ENCODE results near the gene UNKL.

Gene UNKL, protein sequence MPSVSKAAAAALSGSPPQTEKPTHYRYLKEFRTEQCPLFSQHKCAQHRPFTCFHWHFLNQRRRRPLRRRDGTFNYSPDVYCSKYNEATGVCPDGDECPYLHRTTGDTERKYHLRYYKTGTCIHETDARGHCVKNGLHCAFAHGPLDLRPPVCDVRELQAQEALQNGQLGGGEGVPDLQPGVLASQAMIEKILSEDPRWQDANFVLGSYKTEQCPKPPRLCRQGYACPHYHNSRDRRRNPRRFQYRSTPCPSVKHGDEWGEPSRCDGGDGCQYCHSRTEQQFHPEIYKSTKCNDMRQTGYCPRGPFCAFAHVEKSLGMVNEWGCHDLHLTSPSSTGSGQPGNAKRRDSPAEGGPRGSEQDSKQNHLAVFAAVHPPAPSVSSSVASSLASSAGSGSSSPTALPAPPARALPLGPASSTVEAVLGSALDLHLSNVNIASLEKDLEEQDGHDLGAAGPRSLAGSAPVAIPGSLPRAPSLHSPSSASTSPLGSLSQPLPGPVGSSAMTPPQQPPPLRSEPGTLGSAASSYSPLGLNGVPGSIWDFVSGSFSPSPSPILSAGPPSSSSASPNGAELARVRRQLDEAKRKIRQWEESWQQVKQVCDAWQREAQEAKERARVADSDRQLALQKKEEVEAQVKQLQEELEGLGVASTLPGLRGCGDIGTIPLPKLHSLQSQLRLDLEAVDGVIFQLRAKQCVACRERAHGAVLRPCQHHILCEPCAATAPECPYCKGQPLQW

DNA sequence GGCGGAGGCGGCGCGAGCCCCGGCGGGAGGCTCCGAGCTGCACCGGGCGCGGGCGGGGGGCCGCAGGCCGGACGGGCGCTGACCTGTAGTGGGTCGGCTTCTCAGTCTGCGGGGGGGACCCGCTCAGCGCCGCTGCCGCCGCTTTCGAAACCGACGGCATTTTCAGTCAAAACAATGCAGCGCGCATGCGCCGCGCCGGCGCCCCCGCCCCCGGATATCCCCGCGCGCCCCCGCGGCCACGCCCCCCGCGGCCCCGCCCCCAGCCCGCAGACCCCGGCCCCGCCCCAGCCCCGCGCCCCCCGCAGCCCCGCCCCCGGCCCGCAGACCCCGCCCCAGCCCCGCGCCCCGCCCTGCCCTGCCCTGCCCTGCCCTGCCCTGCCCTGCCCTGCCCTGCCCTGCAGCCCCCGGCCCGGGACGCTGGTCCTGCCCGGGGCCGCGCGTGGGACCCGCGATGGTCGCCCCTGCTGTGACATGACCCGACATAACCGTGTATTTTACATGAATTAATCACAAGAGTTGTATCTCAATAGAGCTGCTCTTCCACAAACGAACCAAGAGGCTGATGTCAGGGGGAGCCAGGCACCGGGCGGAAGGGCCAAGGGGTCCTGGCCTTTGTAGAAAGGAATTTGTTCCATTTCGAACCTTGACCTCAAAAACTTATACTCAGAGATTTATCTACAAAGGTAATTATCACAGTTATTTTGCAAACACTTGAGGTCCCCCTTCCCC, at the start of gene UNKL:
UNKL (minus strand) TSS at position 173 of the 729 bp plus-strand sequence; CDS start at position 160, 13 bp downstream.
- peak; percentile 77 for DNase-seq

DNA sequence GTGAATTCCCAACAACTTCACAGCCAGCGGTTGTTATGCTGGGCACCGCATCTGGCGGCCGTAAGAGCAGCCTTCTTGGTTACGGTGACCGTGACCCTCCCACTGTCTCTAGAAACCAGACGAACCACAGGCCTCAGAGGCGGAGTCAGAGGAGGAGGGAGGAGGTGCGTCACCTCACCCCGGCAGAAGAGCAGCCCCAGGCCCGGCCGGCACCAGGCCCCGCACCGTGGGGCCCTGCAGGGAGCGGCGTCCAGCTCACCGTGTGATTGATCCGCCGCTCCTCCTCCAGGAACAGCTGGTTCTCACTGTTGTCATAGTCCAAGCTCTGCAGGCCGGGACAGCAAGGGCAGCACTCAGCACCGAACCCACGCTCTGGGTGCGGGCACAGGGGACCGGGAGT, 46.6 kb upstream of the UNKL start:
- no peak for DNase-seq

DNA sequence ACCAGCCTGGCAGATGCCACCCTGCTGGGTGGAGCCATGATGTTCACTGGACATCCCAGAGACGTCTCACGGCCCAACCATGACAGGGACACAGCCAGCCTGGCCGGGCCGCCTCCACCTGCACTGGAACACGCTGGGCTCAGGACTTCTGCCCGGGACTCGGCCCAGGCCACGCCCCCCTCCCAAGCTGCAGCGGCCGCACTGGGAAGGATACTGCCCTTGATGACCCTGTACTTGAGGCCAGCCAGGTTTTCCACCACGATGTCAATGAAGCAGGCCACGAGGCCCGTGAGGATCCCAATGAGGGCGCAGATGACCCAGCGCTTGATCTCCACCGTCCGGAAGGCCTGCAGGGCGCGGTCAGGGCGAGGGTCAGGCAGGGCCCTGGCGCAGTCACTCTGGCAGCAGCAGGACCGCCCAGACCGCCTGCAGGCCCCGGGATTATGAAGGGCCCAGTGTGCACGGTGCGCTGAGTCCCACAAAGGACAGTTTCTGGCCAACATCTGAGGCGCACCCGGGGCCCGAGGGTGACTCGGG, 46.2 kb upstream of the UNKL start:
- DNase-seq = no peak

DNA sequence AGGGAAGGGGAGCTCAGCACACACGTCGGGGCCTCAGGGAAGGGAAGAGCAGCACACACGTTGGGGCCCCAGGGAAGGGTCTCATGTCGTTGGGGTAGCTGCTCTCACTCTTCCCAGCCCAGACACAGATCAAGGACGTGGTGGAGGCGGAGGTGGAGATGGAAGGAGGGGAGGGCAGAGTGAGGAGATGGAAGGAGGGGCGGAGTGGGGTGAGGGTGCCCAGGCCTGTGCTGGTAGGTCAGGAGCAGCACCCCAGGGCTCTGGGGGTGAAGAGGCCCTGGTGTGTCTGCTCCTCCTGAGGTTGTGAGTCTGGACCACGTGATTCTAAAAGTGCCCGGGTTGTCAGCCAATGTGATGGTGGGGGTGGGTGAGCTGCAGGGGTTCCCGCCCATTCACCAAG, 45.5 kb upstream of the UNKL start:
- no peak for DNase-seq

DNA sequence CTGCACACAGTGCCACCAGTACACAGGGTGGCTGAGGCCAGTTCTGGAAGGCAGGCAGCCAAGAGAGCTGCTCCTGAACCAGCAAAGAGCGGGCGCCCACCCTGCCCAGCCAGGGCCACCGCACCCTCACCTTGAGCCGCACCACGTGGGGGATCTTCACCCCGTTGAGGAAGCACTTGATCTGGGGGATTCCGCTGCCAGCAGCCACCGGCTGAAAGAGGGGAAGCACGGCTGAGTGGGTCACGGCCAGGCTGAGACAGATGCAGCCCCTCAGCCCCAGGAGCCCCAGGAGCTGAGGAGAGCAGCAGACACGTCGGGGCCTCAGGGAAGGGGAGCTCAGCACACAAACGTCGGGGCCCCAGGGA, 44.5 kb upstream of the UNKL start:
- no peak for DNase-seq

DNA sequence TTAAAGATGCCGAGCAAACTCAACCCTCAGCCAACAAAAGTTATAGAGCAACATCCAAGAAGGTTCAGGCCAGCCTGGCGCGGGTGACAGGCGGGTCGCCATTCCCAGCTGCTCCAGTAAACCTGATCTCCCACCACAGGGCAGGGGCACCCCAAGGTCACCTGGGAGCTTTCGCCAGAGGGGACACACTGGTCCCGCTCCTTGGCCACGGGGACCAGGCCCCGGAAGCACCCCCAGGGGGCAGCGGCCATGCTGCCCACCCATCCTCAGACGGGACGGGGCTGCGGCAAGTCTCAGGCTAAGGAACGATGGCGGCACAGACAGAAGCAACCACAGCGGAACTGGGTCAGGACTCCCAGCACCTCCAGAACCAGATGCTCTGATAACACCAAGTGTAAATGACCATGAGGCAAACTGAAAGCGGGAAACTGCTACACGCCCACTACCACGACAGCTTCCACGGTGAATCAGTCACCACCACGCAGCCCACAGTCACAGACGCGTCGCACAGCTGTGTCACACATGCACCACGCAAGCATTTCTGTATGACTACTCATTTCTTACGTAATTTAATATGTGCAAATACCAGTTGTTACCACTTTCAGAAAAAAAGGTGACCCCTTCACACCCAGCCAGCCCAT, 44.0 kb upstream of the UNKL start:
- DNase-seq = no peak

DNA sequence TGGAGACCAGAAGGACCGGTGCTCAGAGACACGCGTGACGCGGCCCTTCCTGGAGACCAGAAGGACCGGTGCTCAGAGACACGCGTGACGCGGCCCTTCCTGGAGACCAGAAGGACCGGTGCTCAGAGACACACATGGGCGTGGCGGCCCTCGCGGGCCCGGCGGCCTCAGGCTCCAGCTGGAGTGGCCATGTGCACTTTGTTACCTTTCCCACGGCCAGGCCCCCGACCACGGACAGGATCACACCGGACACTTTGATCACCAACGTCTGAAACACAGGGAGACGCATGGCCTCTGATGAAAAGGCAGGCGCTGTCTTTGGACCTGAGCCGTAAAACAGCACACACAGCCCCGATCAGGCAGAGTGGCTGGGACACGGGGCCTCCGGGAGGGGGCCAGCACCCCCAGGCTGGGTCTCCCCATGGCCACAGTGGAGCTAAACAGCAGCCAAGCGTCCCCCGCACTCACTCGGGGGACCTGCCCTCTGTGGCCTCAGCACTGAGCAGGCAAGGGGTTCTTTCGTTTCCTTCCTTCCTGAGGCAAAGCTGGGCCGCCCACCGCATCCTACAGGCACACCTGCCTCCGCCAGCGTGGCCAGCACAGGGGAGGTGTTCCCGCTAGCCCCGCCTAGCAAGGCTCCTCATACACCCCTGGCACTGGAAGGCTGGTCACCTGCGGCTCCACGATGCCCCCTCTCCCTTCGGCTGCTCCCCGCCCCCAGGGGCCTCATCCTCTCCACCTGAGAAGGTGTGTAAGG, 43.2 kb upstream of the UNKL start:
- no peak for DNase-seq

DNA sequence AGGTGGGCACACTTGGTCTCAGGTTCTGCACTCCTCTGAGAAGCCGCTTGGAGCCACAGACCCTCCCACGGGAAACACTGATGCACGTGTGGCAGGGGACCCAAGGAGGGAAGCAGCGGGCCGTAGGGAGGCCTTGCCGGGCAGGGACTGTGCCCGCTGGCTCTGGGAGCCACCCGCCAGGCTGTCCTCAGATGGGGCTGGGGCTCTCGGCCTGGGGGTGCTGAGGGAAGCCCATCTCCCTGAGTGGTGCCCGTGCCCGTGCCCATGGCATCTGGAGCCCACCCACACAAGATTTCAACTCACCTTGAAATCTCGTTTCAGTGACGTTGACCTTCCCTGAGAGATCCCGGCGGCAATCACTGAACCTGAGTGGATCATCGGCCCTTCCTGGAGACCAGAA, 42.4 kb upstream of the UNKL start:
- no peak for DNase-seq

DNA sequence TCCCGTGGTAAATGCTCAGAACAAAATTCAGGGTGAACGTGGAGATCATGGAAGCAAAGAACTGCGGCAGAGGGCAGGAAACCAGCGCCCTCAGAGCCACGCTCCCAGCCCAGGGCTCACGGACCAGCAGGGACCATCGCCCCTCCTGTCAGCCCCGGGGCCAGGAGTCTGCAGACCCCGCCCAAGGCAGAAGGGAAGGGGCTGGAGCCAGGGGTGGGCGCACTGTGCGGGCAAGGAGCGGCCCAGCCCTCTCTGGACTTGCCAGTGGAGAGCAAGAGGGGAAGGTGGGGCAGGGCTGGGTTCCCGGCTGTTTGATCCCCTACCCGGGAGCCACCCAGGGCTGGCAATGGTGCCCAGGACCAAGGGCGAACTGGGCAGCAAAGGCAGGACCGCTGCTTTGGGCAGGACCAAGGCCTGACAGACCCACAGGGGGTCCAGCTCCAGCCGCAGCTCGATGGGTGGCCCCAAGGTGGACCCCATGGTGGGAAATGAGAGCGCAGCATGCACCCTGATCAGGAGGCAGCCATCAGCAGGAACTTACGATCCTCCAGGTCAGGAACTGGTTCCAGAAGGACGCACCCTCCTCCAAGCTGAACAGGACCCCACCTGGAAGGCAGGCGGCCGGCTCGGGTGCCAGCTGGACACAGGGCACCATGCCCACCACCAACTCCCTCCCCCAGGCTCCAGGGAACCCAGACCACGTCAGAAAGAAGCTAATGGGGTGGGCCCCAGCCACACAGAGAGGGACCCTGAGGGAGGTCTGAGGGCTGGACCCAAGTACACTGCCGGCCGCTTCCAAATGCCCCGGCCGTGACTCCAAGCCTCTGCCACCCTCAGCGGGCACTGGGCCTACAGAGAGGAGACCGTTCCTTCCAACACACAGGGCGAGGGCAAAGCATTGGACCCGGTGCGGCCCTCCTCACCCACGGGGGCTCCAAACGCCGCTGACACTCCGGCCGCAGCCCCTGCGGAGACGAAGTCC, 41.0 kb upstream of the UNKL start:
- no peak for DNase-seq

DNA sequence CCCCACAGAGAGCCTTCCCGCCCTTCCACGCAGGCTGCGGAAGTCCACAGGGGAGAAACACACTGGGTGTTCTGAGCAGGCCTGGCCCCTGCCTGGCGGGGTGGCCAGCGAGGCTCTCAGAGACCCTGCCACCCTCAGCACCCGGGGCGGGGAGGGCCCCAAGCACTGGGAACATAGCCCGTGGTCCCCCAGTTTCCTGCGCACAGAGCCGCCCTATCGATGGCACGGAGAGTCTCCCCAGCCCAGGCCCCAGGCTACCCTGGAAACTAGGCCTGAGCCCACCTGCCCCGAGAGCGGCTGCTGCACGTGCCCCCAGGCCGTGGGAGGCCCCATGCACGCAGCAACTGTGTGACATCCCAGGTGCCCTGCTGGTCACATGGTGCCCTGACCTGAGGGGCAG, 40.1 kb upstream of the UNKL start:
- DNase-seq = no peak

DNA sequence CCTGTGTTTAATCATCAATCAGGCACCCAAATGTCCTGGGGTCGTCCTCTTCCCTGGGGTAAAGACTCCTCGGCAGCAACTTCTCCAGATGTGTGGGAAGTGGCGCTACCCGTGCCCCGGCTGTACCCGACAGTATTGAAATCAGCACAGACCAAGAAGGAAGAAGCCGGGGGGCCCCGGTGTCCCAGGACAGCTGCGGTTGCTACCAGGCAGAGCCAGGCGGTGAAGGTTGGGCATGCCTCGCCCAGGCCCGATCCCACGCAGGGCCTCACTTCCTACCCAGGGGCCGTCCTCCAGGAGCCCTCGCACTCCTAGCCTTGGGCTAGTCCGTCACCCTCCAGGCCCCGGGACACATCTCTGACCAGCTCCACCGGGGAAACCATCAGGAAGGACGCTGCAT, 38.8 kb upstream of the UNKL start:
- no peak for DNase-seq

DNA sequence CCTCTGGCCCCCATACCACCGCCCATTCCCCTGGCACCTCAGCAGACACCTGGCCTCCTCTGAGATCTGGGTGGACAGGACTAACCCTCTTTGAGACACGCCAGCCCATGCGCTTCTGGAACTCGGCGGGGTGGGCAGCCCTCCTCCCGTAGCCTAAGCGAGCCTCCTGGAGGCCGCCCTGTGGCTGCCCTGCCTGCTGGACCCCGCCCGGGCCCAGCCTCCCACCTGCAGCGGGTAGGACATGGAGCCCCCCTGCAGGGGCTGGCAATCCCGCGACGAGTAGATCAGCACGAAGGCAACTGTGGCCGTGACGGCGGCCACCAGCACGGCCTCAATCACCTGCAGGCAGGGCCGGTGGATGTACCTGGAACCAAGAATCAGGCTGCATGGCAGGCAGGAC, 38.0 kb upstream of the UNKL start:
- DNase-seq = no peak

DNA sequence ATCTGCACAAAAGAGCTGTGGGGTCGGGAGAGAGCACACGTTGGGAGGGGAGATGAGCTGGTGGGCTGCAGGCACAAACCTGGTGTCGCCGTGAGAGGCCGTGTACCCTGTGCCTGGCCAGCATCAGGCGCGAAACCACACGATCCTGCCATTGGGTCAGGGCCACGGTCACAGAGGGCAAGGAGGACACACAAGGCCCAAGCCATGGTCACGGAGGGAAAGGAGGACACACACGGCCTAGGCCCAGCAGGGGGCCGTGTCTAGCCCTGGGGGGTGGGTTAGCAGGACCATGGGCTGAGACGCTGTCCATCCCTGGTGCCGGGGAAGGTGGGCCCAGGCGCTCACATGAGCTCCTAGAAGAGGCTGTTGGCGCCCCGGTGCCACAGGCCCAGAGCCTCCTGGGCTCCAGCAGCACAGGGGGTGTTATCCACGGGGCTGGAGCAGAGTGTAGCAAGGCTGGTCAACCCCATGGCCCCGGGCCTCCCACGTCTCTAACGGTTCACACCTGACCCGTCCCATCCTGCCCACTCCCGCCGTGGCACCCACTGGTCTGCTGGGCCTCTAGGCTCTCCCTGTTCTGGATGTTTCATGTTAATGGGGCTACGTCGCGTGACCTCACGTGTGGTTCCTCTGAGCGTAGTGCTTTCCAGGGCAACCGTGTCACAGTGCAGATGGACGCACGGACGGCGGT, 37.3 kb upstream of the UNKL start:
- DNase-seq = no peak

DNA sequence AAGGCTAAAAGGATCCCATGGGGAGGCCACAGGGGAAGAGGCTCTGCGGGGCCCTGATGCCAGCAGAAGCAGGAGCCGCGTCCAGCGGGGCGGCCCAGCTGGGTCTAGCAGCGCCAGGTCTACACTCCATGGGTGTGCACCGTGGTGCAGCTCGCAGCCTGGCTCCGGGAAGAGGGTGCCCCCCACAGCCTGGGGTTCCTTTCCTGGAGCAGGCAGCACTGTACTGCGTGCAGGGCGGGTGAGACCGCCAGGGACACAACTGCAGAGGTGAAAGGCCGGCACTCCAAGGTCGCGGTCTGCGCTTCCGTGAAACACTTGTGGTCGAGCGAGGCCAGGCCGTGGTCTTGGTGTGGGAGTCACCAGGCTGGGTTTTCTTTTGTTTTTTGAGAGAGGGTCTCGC, 36.3 kb upstream of the UNKL start:
- DNase-seq = no peak

DNA sequence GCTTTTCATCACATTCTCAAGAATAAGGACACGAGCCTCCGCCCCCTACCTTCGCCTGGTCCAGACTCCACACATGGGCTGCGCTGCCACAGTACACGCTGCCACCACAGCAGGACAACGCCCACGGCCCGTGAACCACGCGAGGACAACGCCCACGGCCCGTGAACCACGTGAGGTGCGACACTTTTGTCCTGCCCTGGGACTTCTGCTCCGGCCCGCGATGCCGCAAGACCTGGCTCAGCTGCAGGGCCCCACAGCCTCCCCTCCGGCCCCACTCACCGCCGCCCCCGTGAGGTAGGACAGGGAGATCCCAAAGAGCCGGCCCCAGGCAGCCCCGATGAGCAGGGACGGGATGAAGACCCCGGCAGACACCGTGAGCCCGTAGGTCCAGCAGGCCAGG, 35.7 kb upstream of the UNKL start:
- DNase-seq = no peak

DNA sequence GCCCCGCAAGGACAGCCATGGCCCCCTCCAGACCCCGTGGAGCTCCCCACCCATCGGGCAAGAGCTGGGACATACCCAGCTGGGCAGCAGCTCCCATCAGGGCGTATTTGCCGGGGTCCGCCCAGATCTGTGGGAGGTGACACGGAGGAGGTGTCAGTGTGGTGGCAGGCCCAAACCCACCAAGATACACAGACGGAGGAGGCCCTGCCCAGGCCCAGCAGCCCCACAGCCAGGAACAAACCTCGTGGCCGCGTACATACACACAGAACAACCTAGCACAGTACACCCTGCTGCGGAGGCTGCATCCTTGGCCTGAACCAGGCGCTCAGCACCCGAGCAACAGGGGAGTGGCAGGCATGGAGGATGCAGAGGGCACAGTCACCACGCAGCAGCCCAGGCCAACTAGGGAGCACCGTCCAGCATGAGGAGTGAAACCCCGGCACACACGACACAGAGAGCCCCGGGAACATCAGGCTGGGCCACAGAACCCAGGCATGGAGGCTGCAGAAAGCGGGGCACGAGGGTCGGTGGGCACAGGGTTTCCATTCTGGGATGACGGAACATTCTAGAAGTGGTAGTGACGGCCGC, 34.8 kb upstream of the UNKL start:
- no peak for DNase-seq

DNA sequence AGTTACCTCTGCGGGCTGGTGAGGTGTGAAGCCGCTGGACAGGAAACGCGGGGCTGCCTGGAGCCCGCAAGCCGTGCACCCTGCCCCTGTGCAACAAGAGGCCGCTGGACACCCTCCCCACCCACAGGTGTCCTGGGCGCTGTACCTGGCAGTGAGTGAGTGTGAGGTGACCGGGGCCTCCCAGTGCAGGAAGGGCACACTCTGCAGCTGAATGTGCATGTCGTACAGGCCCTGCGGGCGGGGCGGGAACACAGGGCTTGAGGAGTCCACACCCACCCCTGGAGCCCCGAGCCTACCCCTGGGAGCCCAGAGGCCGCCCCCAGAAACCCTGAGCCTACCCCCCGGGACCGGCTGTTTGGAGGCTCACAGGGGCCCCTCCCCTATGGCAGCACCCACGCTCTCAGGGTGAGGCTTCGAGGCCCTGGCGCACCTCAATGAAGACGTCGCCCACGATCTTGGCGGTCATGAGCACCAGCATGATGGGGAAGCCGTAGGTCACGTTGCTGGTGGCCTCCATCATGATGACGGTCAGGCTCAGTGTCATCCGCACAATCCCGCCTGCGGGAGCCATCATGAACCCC, 34.1 kb upstream of the UNKL start:
- no peak for DNase-seq

DNA sequence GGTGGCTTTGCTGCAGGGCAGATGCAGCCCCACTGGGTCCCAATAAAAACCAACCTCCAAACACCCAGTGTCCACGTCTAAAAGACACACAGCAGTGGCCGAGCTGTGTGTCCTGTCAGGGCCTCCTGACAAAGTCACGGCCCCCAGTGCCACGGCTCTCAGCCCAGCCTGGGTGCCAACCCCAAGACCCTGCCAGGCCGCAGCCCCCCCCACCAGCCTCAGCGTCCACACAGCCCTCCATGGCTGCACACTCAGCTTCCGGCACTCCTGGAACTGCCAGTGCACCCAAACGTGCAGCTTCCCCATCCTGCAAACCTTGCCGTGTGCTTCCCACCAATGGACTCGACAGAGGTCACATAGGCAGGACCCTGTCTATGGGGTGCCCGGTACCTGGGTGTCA, 33.5 kb upstream of the UNKL start:
- no peak for DNase-seq

DNA sequence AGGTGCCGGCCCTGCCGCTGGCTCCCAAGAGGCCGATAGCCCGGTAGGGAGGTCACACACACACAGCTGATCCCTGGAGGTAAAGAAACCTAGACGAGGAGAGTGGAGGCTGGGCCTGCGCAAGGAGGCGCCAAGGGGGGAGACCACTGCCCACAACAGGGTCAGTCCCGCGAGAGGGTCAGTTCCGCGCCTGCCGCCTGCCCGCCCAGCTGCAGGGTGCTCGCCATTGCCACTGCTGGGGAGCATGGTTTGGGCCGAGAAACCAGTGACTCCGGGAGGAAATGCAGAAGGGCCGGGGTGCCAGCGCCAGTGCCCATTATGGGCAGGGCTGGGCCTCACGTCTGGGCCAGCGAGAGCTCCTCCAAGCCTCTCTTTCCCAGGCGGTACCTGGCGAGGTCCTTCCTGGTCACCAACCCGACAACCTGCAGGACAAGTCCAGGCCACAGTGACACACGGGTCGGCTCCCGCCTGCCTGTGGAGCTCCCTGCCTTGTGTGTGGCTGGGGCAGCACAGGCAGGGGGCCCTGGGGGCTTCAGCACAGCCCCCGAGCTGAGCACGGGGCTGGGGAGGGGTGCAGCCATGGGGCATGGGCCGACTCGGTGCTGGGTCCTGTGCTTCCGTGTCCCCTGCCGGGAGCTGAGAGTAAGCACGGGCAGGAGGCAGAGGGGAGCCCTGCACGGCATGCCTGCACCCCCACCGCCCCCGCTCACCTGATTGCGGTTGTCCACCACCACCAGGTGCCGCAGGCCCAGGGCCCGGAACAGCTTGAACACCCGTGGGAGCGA, 32.0 kb upstream of the UNKL start:
- DNase-seq = no peak
